Upper lobe of left lung (tissue), 4 donors: ENCODE data around the gene SRP19.

Experiments used
- CTCF ChIP-seq, 6 experiments: fragments of 450-650 bp in 4 of 6; fragments of 200-600 bp in 2 of 6; sonication (generic) in 2 of 6; IDR thresholded peaks; one replicate each; pipeline ENCODE4 v1.5.1; 2016 to 2019; ENCODE audit warnings: antibody characterized with exemption in 6 of 6
- POLR2A ChIP-seq, 4 donors: fragments of 450-650 bp; IDR thresholded peaks; one replicate each; pipeline ENCODE4 v1.5.1; 2016 to 2017; ENCODE audit warnings: antibody characterized with exemption in 4 of 4, mild to moderate bottlenecking in 2 of 4
- POLR2AphosphoS5 ChIP-seq, 2 donors: sonication (generic); formaldehyde crosslinking; IDR thresholded peaks; one replicate each; pipeline ENCODE4 v1.5.1; 2017; ENCODE audit warnings: antibody characterized with exemption in 2 of 2

- TF ChIP-seq CTCF (IDR thresholded peaks at IDR 0.05) = peak in 2 of 6 experiments; percentile 9 to 24
- peak; percentile 15 to 81 (median 60) for TF ChIP-seq POLR2A (IDR thresholded peaks at IDR 0.05)
- peak; percentile 78 to 82 for TF ChIP-seq POLR2AphosphoS5 (IDR thresholded peaks at IDR 0.05)
These were observed at the start of gene SRP19 for GRCh38 chr5:112860929-112861637.
